Measurements from ENCODE around the gene TFF1.

Gene TFF1

GRCh38 chr21:42366292-42367010 is at the start of gene TFF1:
TSS of gene TFF1 (minus strand) at chr21:42366535. CDS start at chr21:42366495, 40 bp downstream.
- H3K4me3 ChIP-seq (replicated peaks in 1 of 2; ENCODE audit: low read depth in 2 of 2, low read length in 2 of 2): no peak within 1 kb of the TSS
- peak in 1 of 2 donors; percentile 12 for DNase-seq (ENCODE audit: low read depth in 2 of 2)
- no peak for TF ChIP-seq CTCF (IDR thresholded peaks at IDR 0.05; ENCODE audit: low read depth, low read length)

GRCh38 chr21:42414928-42415769 is 48.8 kb upstream of the TFF1 start:
- DNase-seq (ENCODE audit: low read depth in 2 of 2): peak; percentile 7 to 56
- no peak overlapping the region for H3K4me3 ChIP-seq (replicated peaks in 1 of 2; ENCODE audit: low read depth in 2 of 2, low read length in 2 of 2)

GRCh38 chr21:42414553-42414927 is 48.2 kb upstream of the TFF1 start:
- DNase-seq (ENCODE audit: low read depth in 2 of 2): no peak
- no peak for TF ChIP-seq CTCF (IDR thresholded peaks at IDR 0.05; ENCODE audit: low read depth, low read length)
- no peak overlapping the region for H3K4me3 ChIP-seq (replicated peaks in 1 of 2; ENCODE audit: low read depth in 2 of 2, low read length in 2 of 2)

More at GRCh38 chr21:42414928-42415769, 48.8 kb upstream of the TFF1 start:
- no peak for TF ChIP-seq CTCF (IDR thresholded peaks at IDR 0.05; ENCODE audit: low read depth, low read length)

- no peak for TF ChIP-seq CTCF (IDR thresholded peaks at IDR 0.05; ENCODE audit: low read depth, low read length)
- no peak for DNase-seq (ENCODE audit: low read depth in 2 of 2)
- no peak overlapping the region for H3K4me3 ChIP-seq (replicated peaks in 1 of 2; ENCODE audit: low read depth in 2 of 2, low read length in 2 of 2)
Measured at GRCh38 chr21:42414066-42414465, 47.7 kb upstream of the TFF1 start.

- H3K4me3 ChIP-seq (replicated peaks in 1 of 2; ENCODE audit: low read depth in 2 of 2, low read length in 2 of 2): no peak overlapping the region
- no peak for TF ChIP-seq CTCF (IDR thresholded peaks at IDR 0.05; ENCODE audit: low read depth, low read length)
- no peak for DNase-seq (ENCODE audit: low read depth in 2 of 2)
Measured at GRCh38 chr21:42413500-42413899, 47.2 kb upstream of the TFF1 start.

- no peak overlapping the region for H3K4me3 ChIP-seq (replicated peaks in 1 of 2; ENCODE audit: low read depth in 2 of 2, low read length in 2 of 2)
- no peak for DNase-seq (ENCODE audit: low read depth in 2 of 2)
- TF ChIP-seq CTCF (IDR thresholded peaks at IDR 0.05; ENCODE audit: low read depth, low read length): no peak
Measured at GRCh38 chr21:42413093-42413492, 46.8 kb upstream of the TFF1 start.

Data from cardiac fibroblast (primary cell).